ENCODE data around the gene TMCC1. TPM values are rescaled to one million over a fixed set of nuclear protein-coding genes. Genes with fewer than 3 reads are reported as not detected.

Gene TMCC1
- total and polyA plus RNA-seq, 7 experiments from 2014 or later: 2.6 to 39.4 (median 35.5) TPM

DNA sequence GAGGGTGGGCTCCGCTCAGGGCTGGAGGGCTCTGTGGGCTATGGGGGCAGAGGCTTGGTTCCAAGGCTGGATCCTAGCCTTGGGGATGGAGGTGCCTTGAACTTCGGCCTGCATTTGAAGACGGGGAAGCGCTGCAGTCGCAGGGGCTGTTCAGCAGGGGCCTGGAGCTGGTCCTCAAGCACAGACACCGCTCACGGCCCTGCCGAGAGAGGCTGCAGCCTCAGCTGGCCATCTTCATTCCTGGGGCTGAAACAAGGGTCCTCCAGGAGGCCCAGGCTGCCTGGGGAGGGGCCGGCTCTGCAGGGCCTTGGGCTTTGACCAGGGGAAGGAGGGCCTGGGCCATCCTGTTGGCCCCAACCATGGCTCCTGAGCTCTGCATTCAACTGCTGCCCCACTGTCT lies 261.5 kb downstream of the TMCC1 start:
- intact Hi-C loops (cut with micrococcal nuclease): no loop called here

DNA sequence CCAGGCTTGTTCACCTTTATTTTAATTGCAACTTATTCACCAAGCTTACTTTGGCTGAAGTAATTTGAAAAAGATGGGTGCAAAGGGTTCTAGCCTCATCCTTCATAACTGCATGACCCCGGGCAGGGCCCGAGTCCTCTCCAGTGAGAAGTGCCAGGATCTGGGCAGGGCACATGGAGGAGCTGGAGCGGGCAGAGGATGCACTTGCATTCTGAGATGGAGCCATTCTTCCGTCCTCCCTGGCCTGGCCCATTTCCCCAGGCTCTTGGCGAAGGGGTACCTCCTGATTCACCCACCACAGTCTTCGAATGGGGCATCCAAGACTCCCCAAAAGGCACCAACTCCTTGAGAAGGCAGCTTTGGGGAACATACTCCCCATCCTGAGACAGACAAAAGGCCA lies 264.5 kb downstream of the TMCC1 start:
- Mint-ChIP-seq H3K27me3 (peaks cover 0 to 2% (median 0%) of the 10 kb centered on the region in 5 donors), H3K27ac (peak overlapping the region in 1 of 9 donors; percentile 29), H3K4me1 (peaks cover 5 to 25% (median 17%) of the 10 kb centered on the region in 7 donors), H3K36me3 (no peaks in the 10 kb centered on the region), H3K9me3 (no peaks in the 10 kb centered on the region), H3K4me3 (peak overlapping the region in 2 of 10 donors; percentile 17 to 21)
- Histone ChIP-seq H3K4me3 (ENCODE audit: low read length) (no peak overlapping the region), H3K9me3 (ENCODE audit: control insufficient read depth in 2 of 3, low read length in 3 of 3) (no peaks in the 10 kb centered on the region), H3K27me3 (ENCODE audit: control insufficient read depth in 2 of 2, insufficient read depth in 2 of 2, low read length in 2 of 2) (no peaks in the 10 kb centered on the region), H3K4me1 (ENCODE audit: control insufficient read depth in 2 of 2, insufficient read depth in 2 of 2, low read length in 2 of 2) (peaks cover 5 to 9% of the 10 kb centered on the region in 2 donors), H3K27ac (ENCODE audit: low read depth, low read length) (no peak overlapping the region), H3K36me3 (ENCODE audit: control insufficient read depth in 2 of 3, insufficient read depth in 3 of 3, low read length in 3 of 3) (no peaks in the 10 kb centered on the region)
- POLR2A ChIA-PET: no interaction called here
- intact Hi-C loops (cut with micrococcal nuclease): loop anchor here (1.0 to 5.0 kb wide), 5 partner anchors 40 to 483 kb away; no protein-coding TSS in a partner anchor
- CTCF ChIA-PET: interaction anchor here (0.7 to 2.6 kb wide), 10 partner anchors 18 to 375 kb away, joined by 3 to 15 read pairs (median 3); partner anchors contain the start of gene RHO
- DNase-seq (no peak), ATAC-seq (no peak)

More for the DNA sequence above, 261.5 kb downstream of the TMCC1 start:
- Mint-ChIP-seq H3K4me1 (peaks cover 5 to 13% (median 9%) of the 10 kb centered on the region in 7 donors), H3K27ac (no peak overlapping the region), H3K27me3 (peaks cover 0 to 6% (median 2%) of the 10 kb centered on the region in 5 donors), H3K4me3 (no peak overlapping the region), H3K36me3 (no peaks in the 10 kb centered on the region), H3K9me3 (peaks cover 0 to 6% (median 0%) of the 10 kb centered on the region in 11 donors)
- ChIA-PET CTCF (interaction anchor here (0.6 to 1.9 kb wide), 2 partner anchors 12 to 193 kb away, joined by 4 to 5 read pairs; no protein-coding TSS in a partner anchor), POLR2A (no interaction called here)
- H3K27ac ChIP-seq (ENCODE audit: low read depth, low read length): no peak overlapping the region
- no peaks in the 10 kb centered on the region for H3K27me3 ChIP-seq (ENCODE audit: control insufficient read depth in 2 of 2, insufficient read depth in 2 of 2, low read length in 2 of 2)
- no peaks in the 10 kb centered on the region for H3K36me3 ChIP-seq (ENCODE audit: control insufficient read depth in 2 of 3, insufficient read depth in 3 of 3, low read length in 3 of 3)
- H3K4me3 ChIP-seq (ENCODE audit: low read length): no peak overlapping the region
- ATAC-seq (no peak), DNase-seq (no peak)
- peaks cover 0 to under 1% of the 10 kb centered on the region in 2 donors for H3K4me1 ChIP-seq (ENCODE audit: control insufficient read depth in 2 of 2, insufficient read depth in 2 of 2, low read length in 2 of 2)
- no peaks in the 10 kb centered on the region for H3K9me3 ChIP-seq (ENCODE audit: control insufficient read depth in 2 of 3, low read length in 3 of 3)

DNA sequence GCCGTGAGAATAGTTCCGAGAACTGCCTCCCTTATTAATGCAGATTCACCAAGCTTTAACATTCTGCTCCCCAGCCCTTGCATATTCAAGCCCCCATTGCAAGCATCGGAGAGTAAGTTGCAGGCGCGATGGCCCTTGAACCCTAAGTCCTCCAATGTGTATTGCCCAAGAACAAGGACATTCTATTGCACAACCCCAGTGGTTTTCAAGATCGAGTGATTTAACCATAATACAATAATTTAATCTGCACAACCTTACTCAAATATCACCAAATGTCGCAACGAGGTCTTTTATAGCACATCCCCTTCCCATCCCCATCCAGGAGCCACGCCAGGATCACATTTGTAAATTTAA lies 265.4 kb downstream of the TMCC1 start:
- Mint-ChIP-seq H3K36me3 (no peaks in the 10 kb centered on the region), H3K9me3 (no peaks in the 10 kb centered on the region), H3K27me3 (peaks cover 0 to 2% (median 0%) of the 10 kb centered on the region in 5 donors), H3K27ac (peak overlapping the region in 8 of 9 donors; percentile 2 to 86 (median 78)), H3K4me3 (peak overlapping the region; percentile 87 to 93 (median 90)), H3K4me1 (peaks cover 5 to 25% (median 17%) of the 10 kb centered on the region in 7 donors)
- no peak for DNase-seq
- no peaks in the 10 kb centered on the region for H3K27me3 ChIP-seq (ENCODE audit: control insufficient read depth in 2 of 2, insufficient read depth in 2 of 2, low read length in 2 of 2)
- POLR2A ChIA-PET: interaction anchor here (0.5 to 1.2 kb wide), 2 partner anchors 174 to 265 kb away, joined by 3 read pairs; partner anchors contain the start of gene TMCC1
- H3K9me3 ChIP-seq (ENCODE audit: control insufficient read depth in 2 of 3, low read length in 3 of 3): no peaks in the 10 kb centered on the region
- H3K27ac ChIP-seq (ENCODE audit: low read depth, low read length): no peak overlapping the region
- peak overlapping the region; percentile 67 for H3K4me3 ChIP-seq (ENCODE audit: low read length)
- H3K36me3 ChIP-seq (ENCODE audit: control insufficient read depth in 2 of 3, insufficient read depth in 3 of 3, low read length in 3 of 3): no peaks in the 10 kb centered on the region
- H3K4me1 ChIP-seq (ENCODE audit: control insufficient read depth in 2 of 2, insufficient read depth in 2 of 2, low read length in 2 of 2): peaks cover 5 to 9% of the 10 kb centered on the region in 2 donors
- ATAC-seq: no peak
- CTCF ChIA-PET: interaction anchor here (0.7 to 2.6 kb wide), 14 partner anchors 21 to 376 kb away, joined by 3 to 15 read pairs (median 4); partner anchors contain the start of genes RHO and TMCC1
- intact Hi-C loops (cut with micrococcal nuclease): loop anchor here (1.0 to 5.0 kb wide), 11 partner anchors 51 to 484 kb away; partner anchors contain the start of gene TMCC1 (in 1 of the 2)

DNA sequence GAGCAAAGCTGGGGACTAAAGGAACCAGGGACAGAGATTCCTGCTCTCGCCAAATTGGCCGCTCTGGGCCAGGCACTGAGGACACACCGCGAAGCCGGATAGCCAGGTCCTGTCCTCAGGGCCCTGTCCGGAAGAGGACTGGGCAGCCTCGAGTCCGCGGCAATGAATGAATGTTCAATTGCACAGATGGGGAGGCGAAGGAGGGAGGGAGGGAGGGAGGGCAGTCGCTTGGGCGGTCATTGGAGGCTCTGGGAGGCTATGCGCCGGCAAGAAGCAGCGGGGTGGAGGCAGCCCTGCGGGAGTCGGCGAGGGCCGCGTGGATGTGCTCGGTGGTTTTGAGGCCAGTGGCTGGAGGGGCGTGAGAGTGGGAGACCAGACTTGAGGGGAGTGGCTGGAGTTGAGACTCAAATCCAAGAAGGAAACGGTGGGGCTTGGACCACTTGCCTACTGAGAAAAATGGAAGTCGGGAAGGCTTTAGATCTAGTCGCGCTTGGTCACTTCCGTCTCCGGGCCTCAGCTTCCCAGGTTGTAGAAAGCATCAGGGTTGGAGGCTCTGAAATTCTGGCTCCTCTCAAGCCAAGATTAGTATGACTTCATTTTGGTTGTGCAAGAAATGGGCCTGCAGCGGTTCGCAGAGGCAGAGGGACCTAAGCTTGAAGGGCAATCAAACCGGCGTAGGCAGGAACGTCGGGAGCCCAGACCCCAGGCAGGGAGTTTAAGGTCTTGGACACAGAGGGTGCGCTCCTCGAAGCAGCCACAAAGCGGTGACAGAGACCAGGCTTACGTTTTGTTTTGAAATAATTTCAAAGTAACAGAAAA lies 266.0 kb downstream of the TMCC1 start:
- peaks cover 5 to 9% of the 10 kb centered on the region in 2 donors for H3K4me1 ChIP-seq (ENCODE audit: control insufficient read depth in 2 of 2, insufficient read depth in 2 of 2, low read length in 2 of 2)
- H3K9me3 ChIP-seq (ENCODE audit: control insufficient read depth in 2 of 3, low read length in 3 of 3): no peaks in the 10 kb centered on the region
- peaks cover 5 to 25% (median 17%) of the 10 kb centered on the region in 7 donors for H3K4me1 Mint-ChIP-seq
- no peaks in the 10 kb centered on the region for H3K36me3 ChIP-seq (ENCODE audit: control insufficient read depth in 2 of 3, insufficient read depth in 3 of 3, low read length in 3 of 3)
- H3K4me3 ChIP-seq (ENCODE audit: low read length): peak overlapping the region; percentile 67
- POLR2A ChIA-PET: interaction anchor here (0.5 to 1.2 kb wide), 2 partner anchors 174 to 266 kb away, joined by 3 read pairs; partner anchors contain the start of gene TMCC1
- CTCF ChIA-PET: interaction anchor here (0.7 to 2.6 kb wide), 14 partner anchors 22 to 377 kb away, joined by 3 to 15 read pairs (median 4); partner anchors contain the start of genes RHO and TMCC1
- no peaks in the 10 kb centered on the region for H3K9me3 Mint-ChIP-seq
- no peaks in the 10 kb centered on the region for H3K27me3 ChIP-seq (ENCODE audit: control insufficient read depth in 2 of 2, insufficient read depth in 2 of 2, low read length in 2 of 2)
- H3K4me3 Mint-ChIP-seq: peak overlapping the region; percentile 87 to 93 (median 90)
- H3K27me3 Mint-ChIP-seq: peaks cover 0 to 2% (median 0%) of the 10 kb centered on the region in 5 donors
- H3K36me3 Mint-ChIP-seq: no peaks in the 10 kb centered on the region
- ATAC-seq (peak; percentile 78), DNase-seq (peak in 8 of 9 donors; percentile 43 to 77 (median 70))
- H3K27ac Mint-ChIP-seq: peak overlapping the region in 8 of 9 donors; percentile 2 to 86 (median 82)
- peak overlapping the region; percentile 51 for H3K27ac ChIP-seq (ENCODE audit: low read depth, low read length)
- intact Hi-C loops (cut with micrococcal nuclease): loop anchor here (1.0 to 5.0 kb wide), 13 partner anchors 21 to 485 kb away; partner anchors contain the start of genes TMCC1 (in 2 of the 2) and PLXND1 (in 1 of the 2)

DNA sequence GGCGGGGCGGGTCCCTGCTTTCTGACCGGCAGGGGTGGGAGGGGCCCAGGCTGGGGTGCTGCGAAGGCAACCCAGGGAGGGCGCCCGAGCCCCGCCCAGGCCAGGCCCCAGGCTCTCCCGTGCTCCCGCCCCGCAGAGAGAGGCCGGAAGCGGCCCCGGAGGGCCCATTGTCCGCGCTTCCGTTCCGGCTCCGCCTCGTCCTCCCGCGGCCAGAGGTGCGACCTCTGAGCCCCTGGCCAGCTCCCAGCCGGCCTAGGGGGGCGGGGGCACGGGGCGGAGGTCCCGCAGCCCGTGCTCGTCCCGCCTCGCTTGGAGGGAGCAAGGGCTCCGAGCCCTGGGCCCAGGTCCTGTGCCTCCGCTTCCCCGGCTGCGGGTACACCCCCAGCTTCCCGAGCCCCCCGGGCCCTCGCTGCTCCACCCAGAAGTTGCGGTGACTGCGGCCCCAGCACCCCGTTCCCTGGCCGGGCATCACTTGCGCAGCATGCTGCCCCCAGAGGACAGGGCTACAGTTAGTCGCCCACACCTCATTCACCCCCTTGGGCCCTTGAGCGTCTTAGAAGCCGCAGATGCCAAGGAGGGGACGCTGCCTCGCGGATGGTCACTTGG lies 266.7 kb downstream of the TMCC1 start:
- Mint-ChIP-seq H3K4me3 (peak overlapping the region; percentile 87 to 93 (median 90)), H3K27ac (peak overlapping the region in 6 of 9 donors; percentile 2 to 86 (median 46)), H3K36me3 (no peaks in the 10 kb centered on the region), H3K9me3 (no peaks in the 10 kb centered on the region), H3K27me3 (peaks cover 0 to 2% (median 0%) of the 10 kb centered on the region in 5 donors), H3K4me1 (peaks cover 5 to 25% (median 17%) of the 10 kb centered on the region in 7 donors)
- Histone ChIP-seq H3K27ac (ENCODE audit: low read depth, low read length) (peak overlapping the region; percentile 51), H3K27me3 (ENCODE audit: control insufficient read depth in 2 of 2, insufficient read depth in 2 of 2, low read length in 2 of 2) (no peaks in the 10 kb centered on the region), H3K36me3 (ENCODE audit: control insufficient read depth in 2 of 3, insufficient read depth in 3 of 3, low read length in 3 of 3) (no peaks in the 10 kb centered on the region), H3K4me3 (ENCODE audit: low read length) (peak overlapping the region; percentile 67), H3K9me3 (ENCODE audit: control insufficient read depth in 2 of 3, low read length in 3 of 3) (no peaks in the 10 kb centered on the region), H3K4me1 (ENCODE audit: control insufficient read depth in 2 of 2, insufficient read depth in 2 of 2, low read length in 2 of 2) (peaks cover 5 to 9% of the 10 kb centered on the region in 2 donors)
- ChIA-PET CTCF (interaction anchor here (0.6 to 2.6 kb wide), 7 partner anchors 23 to 377 kb away, joined by 3 to 9 read pairs (median 6); no protein-coding TSS in a partner anchor), POLR2A (no interaction called here)
- DNase-seq: peak in 7 of 9 donors; percentile 17 to 84 (median 28)
- ATAC-seq: peak; percentile 84
- intact Hi-C loops (cut with micrococcal nuclease): loop anchor here (2.0 to 5.0 kb wide), 5 partner anchors 20 to 485 kb away; partner anchors contain the start of genes PLXND1 (in 1 of the 2) and TMCC1 (in 1 of the 2)

All from naive thymus-derived CD4-positive, alpha-beta T cell (primary cell).